Skin epidermis (tissue), 12 donors: ENCODE results near the gene ZFP36L1.

Experiments used
- H3K27ac ChIP-seq, 21 experiments: fragments of 200-600 bp; sonication (generic) in 11 of 21; one replicate each; pipeline ENCODE4 v1.5.0; 2020; ENCODE audit warnings: mild to moderate bottlenecking in 3 of 21, inconsistent platforms in 2 of 21, moderate library complexity in 2 of 21
- H3K4me3 ChIP-seq, 7 experiments: fragments of 200-600 bp; sonication (generic) in 2 of 7; one replicate each; pipeline ENCODE4 v1.5.0; 2020; ENCODE audit warnings: inconsistent platforms in 2 of 7, mild to moderate bottlenecking in 2 of 7, moderate library complexity in 1 of 7

The ZFP36L1 gene

GRCh38 chr14:68817506-68818212 is 24.8 kb upstream of the ZFP36L1 start:
- H3K4me3 ChIP-seq, result no peak overlapping the region
- H3K27ac ChIP-seq, result peak overlapping the region in 19 of 21 experiments; percentile 95 to 100 (median 98)

GRCh38 chr14:68816943-68817430 is 24.1 kb upstream of the ZFP36L1 start:
- H3K27ac ChIP-seq, result peak overlapping the region in 20 of 21 experiments; percentile 95 to 100 (median 98)
- peak overlapping the region in 6 of 7 experiments; percentile 17 to 49 (median 34) for H3K4me3 ChIP-seq

- peak overlapping the region; percentile 86 to 100 (median 98) for H3K27ac ChIP-seq
Measured at GRCh38 chr14:68816183-68816942, 23.5 kb upstream of the ZFP36L1 start.

GRCh38 chr14:68815298-68816182 is 22.7 kb upstream of the ZFP36L1 start:
- Histone ChIP-seq H3K4me3 (peak overlapping the region; percentile 17 to 53 (median 35)), H3K27ac (peak overlapping the region; percentile 86 to 100 (median 98))

More at GRCh38 chr14:68816183-68816942, 23.5 kb upstream of the ZFP36L1 start:
- H3K4me3 ChIP-seq, result peak overlapping the region; percentile 17 to 53 (median 35)

GRCh38 chr14:68814539-68815297 is 21.9 kb upstream of the ZFP36L1 start:
- Histone ChIP-seq H3K4me3 (peak overlapping the region in 6 of 7 experiments; percentile 27 to 53 (median 34)), H3K27ac (peak overlapping the region in 20 of 21 experiments; percentile 95 to 100 (median 98))

GRCh38 chr14:68814238-68814538 is 21.3 kb upstream of the ZFP36L1 start:
- H3K4me3 ChIP-seq, result peak overlapping the region in 5 of 7 experiments; percentile 11 to 53 (median 34)

GRCh38 chr14:68813318-68813838 is 20.5 kb upstream of the ZFP36L1 start:
- Histone ChIP-seq H3K27ac (peak overlapping the region in 18 of 21 experiments; percentile 95 to 100 (median 98)), H3K4me3 (no peak overlapping the region)

More at GRCh38 chr14:68814238-68814538, 21.3 kb upstream of the ZFP36L1 start:
- peak overlapping the region in 20 of 21 experiments; percentile 95 to 100 (median 98) for H3K27ac ChIP-seq

- Histone ChIP-seq H3K27ac (peak overlapping the region in 4 of 21 experiments; percentile 17 to 43 (median 26)), H3K4me3 (no peak overlapping the region)
Measured at GRCh38 chr14:68811171-68811570, 18.3 kb upstream of the ZFP36L1 start.

GRCh38 chr14:68810173-68811153 is 17.6 kb upstream of the ZFP36L1 start:
- Histone ChIP-seq H3K27ac (peak overlapping the region in 4 of 21 experiments; percentile 17 to 43 (median 26)), H3K4me3 (no peak overlapping the region)

- Histone ChIP-seq H3K4me3 (no peak overlapping the region), H3K27ac (peak overlapping the region in 6 of 21 experiments; percentile 6 to 84 (median 54))
Measured at GRCh38 chr14:68809524-68809923, 16.7 kb upstream of the ZFP36L1 start.

- peak overlapping the region in 11 of 21 experiments; percentile 6 to 84 (median 70) for H3K27ac ChIP-seq
- no peak overlapping the region for H3K4me3 ChIP-seq
Measured at GRCh38 chr14:68808696-68809480, 16.0 kb upstream of the ZFP36L1 start.

- Histone ChIP-seq H3K27ac (peak overlapping the region in 14 of 21 experiments; percentile 40 to 85 (median 76)), H3K4me3 (no peak overlapping the region)
Measured at GRCh38 chr14:68807987-68808386, 15.1 kb upstream of the ZFP36L1 start.

- peak overlapping the region in 20 of 21 experiments; percentile 38 to 85 (median 74) for H3K27ac ChIP-seq
Measured at GRCh38 chr14:68807148-68807600, 14.3 kb upstream of the ZFP36L1 start.

GRCh38 chr14:68806526-68807147 is 13.8 kb upstream of the ZFP36L1 start:
- Histone ChIP-seq H3K27ac (peak overlapping the region in 20 of 21 experiments; percentile 38 to 85 (median 74)), H3K4me3 (no peak overlapping the region)

More at GRCh38 chr14:68807148-68807600, 14.3 kb upstream of the ZFP36L1 start:
- no peak overlapping the region for H3K4me3 ChIP-seq

- Histone ChIP-seq H3K4me3 (no peak overlapping the region), H3K27ac (peak overlapping the region in 2 of 21 experiments; percentile 73 to 84)
Measured at GRCh38 chr14:68805414-68805813, 12.5 kb upstream of the ZFP36L1 start.

- Histone ChIP-seq H3K4me3 (no peak overlapping the region), H3K27ac (no peak overlapping the region)
Measured at GRCh38 chr14:68801631-68802030, 8.8 kb upstream of the ZFP36L1 start.
